Upper lobe of left lung (tissue), 4 donors: ENCODE data around the gene BRAF.

Experiments used
- EP300 ChIP-seq, 4 donors: sonication (generic); formaldehyde crosslinking; IDR thresholded peaks; one replicate each; pipeline ENCODE4 v1.5.1; 2017; ENCODE audit warnings: antibody characterized with exemption in 4 of 4, control low read depth in 2 of 4
- POLR2A ChIP-seq, 4 donors: fragments of 450-650 bp; IDR thresholded peaks; one replicate each; pipeline ENCODE4 v1.5.1; 2016 to 2017; ENCODE audit warnings: antibody characterized with exemption in 4 of 4, mild to moderate bottlenecking in 2 of 4
- POLR2AphosphoS5 ChIP-seq, 2 donors: sonication (generic); formaldehyde crosslinking; IDR thresholded peaks; one replicate each; pipeline ENCODE4 v1.5.1; 2017; ENCODE audit warnings: antibody characterized with exemption in 2 of 2
- TF ChIP-seq, protein P1 (sequence below), 6 experiments: fragments of 450-650 bp in 4 of 6; fragments of 200-600 bp in 2 of 6; sonication (generic) in 2 of 6; IDR thresholded peaks; one replicate each; pipeline ENCODE4 v1.5.1; 2016 to 2019; ENCODE audit warnings: antibody characterized with exemption in 6 of 6

DNA sequence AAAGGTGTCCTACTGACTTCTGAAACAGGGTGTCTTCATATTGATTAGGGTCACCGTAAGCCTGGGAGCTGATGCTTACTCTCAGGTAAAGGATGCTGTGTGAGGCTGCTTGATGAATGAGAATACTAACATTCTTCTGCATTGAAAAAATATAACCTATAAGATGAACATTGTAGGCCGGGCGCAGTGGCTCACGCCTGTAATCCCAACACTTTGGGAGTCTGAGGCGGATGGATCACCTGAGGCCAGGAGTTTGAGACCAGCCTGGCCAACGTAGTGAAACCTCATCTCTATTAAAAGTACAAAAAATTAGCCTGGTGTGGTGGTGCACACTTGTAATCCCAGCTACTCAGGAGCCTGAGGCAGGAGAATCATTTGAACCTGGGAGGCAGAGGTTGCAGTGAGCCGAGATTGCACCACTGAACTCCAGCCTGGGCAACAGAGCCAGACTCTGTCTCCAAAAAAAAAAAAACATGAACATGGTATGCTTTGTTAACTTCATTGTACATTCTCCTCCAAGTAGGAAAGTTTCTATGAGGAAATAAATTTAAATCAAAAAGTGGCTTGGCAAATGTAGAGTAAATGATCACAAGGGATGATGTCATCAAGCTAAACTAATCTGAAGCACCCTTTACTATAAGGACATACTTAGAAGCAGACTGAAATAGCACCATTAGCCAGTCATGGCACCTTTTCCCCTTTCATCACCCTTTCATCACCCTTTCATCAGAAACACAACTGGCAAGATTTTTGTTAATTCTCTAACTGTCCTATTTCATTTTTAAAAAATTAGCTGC lies 1.5 kb upstream of the BRAF start:
- TF ChIP-seq, protein P1, sequence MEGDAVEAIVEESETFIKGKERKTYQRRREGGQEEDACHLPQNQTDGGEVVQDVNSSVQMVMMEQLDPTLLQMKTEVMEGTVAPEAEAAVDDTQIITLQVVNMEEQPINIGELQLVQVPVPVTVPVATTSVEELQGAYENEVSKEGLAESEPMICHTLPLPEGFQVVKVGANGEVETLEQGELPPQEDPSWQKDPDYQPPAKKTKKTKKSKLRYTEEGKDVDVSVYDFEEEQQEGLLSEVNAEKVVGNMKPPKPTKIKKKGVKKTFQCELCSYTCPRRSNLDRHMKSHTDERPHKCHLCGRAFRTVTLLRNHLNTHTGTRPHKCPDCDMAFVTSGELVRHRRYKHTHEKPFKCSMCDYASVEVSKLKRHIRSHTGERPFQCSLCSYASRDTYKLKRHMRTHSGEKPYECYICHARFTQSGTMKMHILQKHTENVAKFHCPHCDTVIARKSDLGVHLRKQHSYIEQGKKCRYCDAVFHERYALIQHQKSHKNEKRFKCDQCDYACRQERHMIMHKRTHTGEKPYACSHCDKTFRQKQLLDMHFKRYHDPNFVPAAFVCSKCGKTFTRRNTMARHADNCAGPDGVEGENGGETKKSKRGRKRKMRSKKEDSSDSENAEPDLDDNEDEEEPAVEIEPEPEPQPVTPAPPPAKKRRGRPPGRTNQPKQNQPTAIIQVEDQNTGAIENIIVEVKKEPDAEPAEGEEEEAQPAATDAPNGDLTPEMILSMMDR (IDR thresholded peaks at IDR 0.05) = no peak
- TF ChIP-seq POLR2A (IDR thresholded peaks at IDR 0.05) (no peak), EP300 (IDR thresholded peaks at IDR 0.05) (peak in 1 of 4 donors; percentile 7), POLR2AphosphoS5 (IDR thresholded peaks at IDR 0.05) (no peak)
